Stimulated activated CD4-positive, alpha-beta T cell treated with anti-CD3 and anti-CD28 coated beads, Interleukin-2, amount 100 ng/mL, for 48 hours (primary cell): ENCODE measurements around the gene PCNT.

Experiments
- DNase-seq, 2 donors: peaks; one replicate each; pipeline ENCODE4 v3.0.0-alpha.2; 2020

The PCNT gene

GRCh38 chr21:46409641-46410406 lies 85.9 kb downstream of the PCNT start:
- DNase-seq: no peak

- no peak for DNase-seq
Observed at GRCh38 chr21:46410516-46410915, 86.6 kb downstream of the PCNT start.

GRCh38 chr21:46411236-46411635 lies 87.3 kb downstream of the PCNT start:
- no peak for DNase-seq

- DNase-seq: no peak
Observed at GRCh38 chr21:46411691-46412090, 87.7 kb downstream of the PCNT start.

- DNase-seq: no peak
Observed at GRCh38 chr21:46412521-46413364, 88.8 kb downstream of the PCNT start.

GRCh38 chr21:46413365-46413696 lies 89.4 kb downstream of the PCNT start:
- DNase-seq: no peak

GRCh38 chr21:46414965-46415275 lies 91.0 kb downstream of the PCNT start:
- DNase-seq: no peak

- no peak for DNase-seq
Observed at GRCh38 chr21:46416551-46416950, 92.6 kb downstream of the PCNT start.

GRCh38 chr21:46418265-46418946 lies 94.5 kb downstream of the PCNT start:
- DNase-seq: no peak

GRCh38 chr21:46420241-46421190 lies 96.6 kb downstream of the PCNT start:
- no peak for DNase-seq

- DNase-seq: no peak
Observed at GRCh38 chr21:46421191-46421750, 97.3 kb downstream of the PCNT start.

GRCh38 chr21:46421756-46422555 lies 98.0 kb downstream of the PCNT start:
- DNase-seq: no peak

GRCh38 chr21:46422636-46423241 lies 98.8 kb downstream of the PCNT start:
- no peak for DNase-seq

GRCh38 chr21:46423546-46424038 lies 99.6 kb downstream of the PCNT start:
- DNase-seq: no peak

GRCh38 chr21:46424039-46424591 lies 100.2 kb downstream of the PCNT start:
- no peak for DNase-seq

- DNase-seq: no peak
Observed at GRCh38 chr21:46424621-46425020, 100.7 kb downstream of the PCNT start.

GRCh38 chr21:46425041-46425440 lies 101.1 kb downstream of the PCNT start:
- no peak for DNase-seq

- peak in 1 of 2 donors; percentile 3 for DNase-seq
Observed at GRCh38 chr21:46425571-46425970, 101.6 kb downstream of the PCNT start.

GRCh38 chr21:46426313-46427046 lies 102.5 kb downstream of the PCNT start:
- DNase-seq: no peak

- no peak for DNase-seq
Observed at GRCh38 chr21:46427516-46427915, 103.6 kb downstream of the PCNT start.
